H7 (cell line): ENCODE measurements around the gene MAN2A2. TPM values are rescaled to one million over a fixed set of nuclear protein-coding genes. Genes with fewer than 3 reads are reported as not detected.
"Not testable (repeated sequence)": the region's sequence is repeated elsewhere in the genome, so short reads cannot be mapped to it uniquely, and the experiment has no call there.

Experiments used
- DNase-seq: peaks from one replicate; pipeline ENCODE4 v3.0.0; 2012
- H3K27me3 ChIP-seq: 2 replicates; pipeline ENCODE4 v1.6.0; 2011; ENCODE audit warnings: mild to moderate bottlenecking, low read length; ENCODE audit not compliant: control insufficient read depth, insufficient read depth
- H3K36me3 ChIP-seq: replicated peaks from 2 replicates; pipeline ENCODE4 v1.5.1; 2011; ENCODE audit warnings: low read length; ENCODE audit not compliant: control insufficient read depth, insufficient read depth
- H3K4me3 ChIP-seq: 2 replicates; pipeline ENCODE4 v1.5.1; 2011; ENCODE audit warnings: low read depth, mild to moderate bottlenecking, control low read depth, low read length, moderate library complexity; ENCODE audit not compliant: insufficient read depth
- total RNA-seq: library from RNA; depleted of rRNA; stranded (reverse); fragments of >200 nt; shearing (Covaris generic); gene quantifications from 2 replicates; pipeline ENCODE4 v1.2.3, GENCODE V29; 2014

Gene MAN2A2
- total RNA-seq, 1 experiment from 2014 or later: 7.4 TPM

- DNase-seq: peak; percentile 94
- Histone ChIP-seq H3K27me3 (no peaks in the 10 kb centered on the region), H3K36me3 (peaks cover 2% of the 10 kb centered on the region; the same call in 1 of the 2 replicates), H3K4me3 (no peak overlapping the region)
These were observed 17.4 kb upstream of the MAN2A2 start for GRCh38 chr15:90885432-90886290.

DNA sequence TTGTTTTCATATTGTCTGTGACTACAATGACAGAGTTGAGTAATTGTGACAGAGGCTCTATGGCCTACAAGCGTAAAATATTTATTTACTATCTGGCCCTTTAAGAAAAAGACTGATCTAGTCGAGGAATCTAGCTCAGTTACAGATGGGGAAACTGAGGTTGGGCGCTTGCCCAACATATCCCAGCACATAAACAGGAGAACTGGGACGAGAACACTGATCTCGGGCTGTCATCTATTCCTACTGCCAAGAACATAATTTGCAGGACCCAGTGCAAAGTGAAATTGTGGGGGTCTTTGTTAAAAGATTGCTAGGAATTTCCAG, 16.8 kb upstream of the MAN2A2 start:
- no peaks in the 10 kb centered on the region; the same call in 1 of the 2 replicates for H3K36me3 ChIP-seq
- H3K27me3 ChIP-seq: no peaks in the 10 kb centered on the region
- no peak overlapping the region for H3K4me3 ChIP-seq
- no peak for DNase-seq

GRCh38 chr15:90887037-90887481, 16.0 kb upstream of the MAN2A2 start:
- H3K36me3 ChIP-seq: no peaks in the 10 kb centered on the region; the same call in 1 of the 2 replicates
- H3K4me3 ChIP-seq: no peak overlapping the region
- H3K27me3 ChIP-seq: no peaks in the 10 kb centered on the region
- no peak for DNase-seq

DNA sequence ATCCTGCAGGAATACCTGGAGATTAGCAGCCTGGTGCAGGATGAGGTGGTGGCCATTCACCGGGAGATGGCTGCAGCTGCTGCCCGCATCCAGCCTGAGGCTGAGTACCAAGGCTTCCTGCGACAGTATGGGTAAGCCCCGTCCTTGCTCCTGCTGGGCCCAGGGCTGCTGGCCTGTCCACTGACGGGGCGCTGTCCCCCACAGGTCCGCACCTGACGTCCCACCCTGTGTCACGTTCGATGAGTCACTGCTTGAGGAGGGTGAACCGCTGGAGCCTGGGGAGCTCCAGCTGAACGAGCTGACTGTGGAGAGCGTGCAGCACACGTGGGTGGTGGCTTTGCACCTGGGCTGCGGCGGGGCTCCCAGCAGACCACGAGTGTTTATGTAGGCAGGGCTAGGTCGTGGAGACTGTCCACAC, 13.8 kb upstream of the MAN2A2 start:
- Histone ChIP-seq H3K4me3 (no peak overlapping the region), H3K27me3 (no peaks in the 10 kb centered on the region), H3K36me3 (no peaks in the 10 kb centered on the region; the same call in 1 of the 2 replicates)

DNA sequence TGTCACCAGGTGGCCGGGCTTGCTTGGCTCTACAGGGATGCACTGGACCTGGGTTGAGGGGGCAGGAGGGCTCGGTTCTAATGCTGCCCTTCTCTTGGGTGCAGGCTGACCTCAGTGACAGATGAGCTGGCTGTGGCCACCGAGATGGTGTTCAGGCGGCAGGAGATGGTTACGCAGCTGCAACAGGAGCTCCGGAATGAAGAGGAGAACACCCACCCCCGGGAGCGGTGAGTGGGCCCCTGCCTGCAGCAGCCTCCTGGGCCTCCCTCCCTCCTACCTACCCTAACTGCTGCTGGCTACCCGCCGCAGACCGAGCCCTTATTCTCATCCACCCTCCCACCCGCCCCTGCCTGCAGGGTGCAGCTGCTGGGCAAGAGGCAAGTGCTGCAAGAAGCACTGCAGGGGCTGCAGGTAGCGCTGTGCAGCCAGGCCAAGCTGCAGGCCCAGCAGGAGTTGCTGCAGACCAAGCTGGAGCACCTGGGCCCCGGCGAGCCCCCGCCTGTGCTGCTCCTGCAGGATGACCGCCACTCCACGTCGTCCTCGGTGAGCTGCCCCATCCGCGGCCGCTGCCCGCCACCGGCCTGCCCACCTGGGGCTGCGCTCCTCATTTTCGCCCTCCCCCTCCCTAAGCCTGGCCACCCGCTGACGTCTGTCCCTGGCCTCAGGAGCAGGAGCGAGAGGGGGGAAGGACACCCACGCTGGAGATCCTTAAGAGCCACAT, 13.2 kb upstream of the MAN2A2 start:
- no peaks in the 10 kb centered on the region for H3K27me3 ChIP-seq
- no peak overlapping the region for H3K4me3 ChIP-seq
- DNase-seq: no peak
- H3K36me3 ChIP-seq: no peaks in the 10 kb centered on the region; the same call in 1 of the 2 replicates

More for the DNA sequence above, 13.8 kb upstream of the MAN2A2 start:
- no peak for DNase-seq

- Histone ChIP-seq H3K27me3 (no peaks in the 10 kb centered on the region), H3K4me3 (no peak overlapping the region), H3K36me3 (no peaks in the 10 kb centered on the region; the same call in 1 of the 2 replicates)
- DNase-seq: no peak
These were observed 12.3 kb upstream of the MAN2A2 start for GRCh38 chr15:90890839-90891238.

DNA sequence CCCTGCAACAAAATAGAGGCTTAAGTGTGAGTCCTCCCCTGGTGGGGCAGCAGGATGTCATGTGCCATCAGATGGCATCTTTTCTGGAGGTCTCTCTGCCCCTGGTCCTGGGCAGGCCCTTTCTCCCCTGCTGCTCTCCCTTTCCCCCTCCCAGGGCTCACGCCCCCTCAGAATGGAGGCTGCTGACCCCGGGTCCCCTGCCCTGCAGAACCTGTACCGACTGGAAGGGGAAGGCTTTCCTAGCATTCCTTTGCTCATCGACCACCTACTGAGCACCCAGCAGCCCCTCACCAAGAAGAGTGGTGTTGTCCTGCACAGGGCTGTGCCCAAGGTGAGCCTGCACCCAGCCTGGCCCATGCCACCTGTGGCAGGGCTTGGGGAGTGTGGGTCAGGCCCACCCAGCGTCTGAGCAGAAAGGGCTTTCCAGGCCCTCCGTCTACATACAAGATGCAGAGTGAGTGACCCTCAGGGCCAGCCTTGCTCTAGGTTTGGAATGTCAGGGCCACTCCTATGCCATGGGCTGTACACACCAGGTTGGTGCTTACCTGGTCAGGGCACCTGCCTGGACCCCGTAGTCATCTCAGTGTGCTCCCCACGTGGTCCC, 11.7 kb upstream of the MAN2A2 start:
- no peak overlapping the region for H3K4me3 ChIP-seq
- DNase-seq: no peak
- H3K27me3 ChIP-seq: no peaks in the 10 kb centered on the region
- H3K36me3 ChIP-seq: no peaks in the 10 kb centered on the region; the same call in 1 of the 2 replicates

GRCh38 chr15:90892023-90892422, 11.1 kb upstream of the MAN2A2 start:
- DNase-seq: no peak
- no peaks in the 10 kb centered on the region for H3K27me3 ChIP-seq
- H3K4me3 ChIP-seq: no peak overlapping the region
- no peaks in the 10 kb centered on the region; the same call in 1 of the 2 replicates for H3K36me3 ChIP-seq

GRCh38 chr15:90892498-90893174, 10.5 kb upstream of the MAN2A2 start:
- DNase-seq: no peak

DNA sequence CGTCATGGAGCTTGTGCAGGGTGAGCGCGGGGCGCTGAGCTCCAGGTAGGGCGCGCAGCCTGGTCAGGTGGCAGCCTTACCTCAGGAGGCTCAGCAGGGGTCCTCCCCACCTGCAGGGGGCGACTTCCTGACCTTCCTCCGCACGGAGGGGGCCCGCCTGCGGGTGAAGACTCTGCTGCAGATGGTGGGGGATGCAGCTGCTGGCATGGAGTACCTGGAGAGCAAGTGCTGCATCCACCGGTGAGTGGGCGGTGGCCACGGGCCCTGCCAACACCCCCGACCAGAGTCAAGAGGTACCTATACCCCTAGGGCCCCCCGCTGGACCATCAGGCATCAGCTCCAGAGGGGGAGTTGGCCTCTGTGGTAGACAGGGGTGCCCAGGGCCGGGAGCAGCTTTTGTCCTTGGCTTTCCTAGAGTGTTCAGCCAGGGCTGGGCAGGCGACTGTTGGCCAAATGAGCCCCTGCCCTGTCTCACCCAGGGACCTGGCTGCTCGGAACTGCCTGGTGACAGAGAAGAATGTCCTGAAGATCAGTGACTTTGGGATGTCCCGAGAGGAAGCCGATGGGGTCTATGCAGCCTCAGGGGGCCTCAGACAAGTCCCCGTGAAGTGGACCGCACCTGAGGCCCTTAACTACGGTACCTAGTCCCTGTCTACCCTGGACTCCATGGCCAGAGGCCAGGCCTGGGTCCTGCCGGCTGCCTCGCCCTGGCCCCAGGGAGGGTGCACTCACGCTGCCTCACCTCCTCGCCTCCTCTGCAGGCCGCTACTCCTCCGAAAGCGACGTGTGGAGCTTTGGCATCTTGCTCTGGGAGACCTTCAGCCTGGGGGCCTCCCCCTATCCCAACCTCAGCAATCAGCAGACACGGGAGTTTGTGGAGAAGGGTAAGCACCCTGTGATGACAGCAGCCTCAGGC, 9.7 kb upstream of the MAN2A2 start:
- Histone ChIP-seq H3K27me3 (no peaks in the 10 kb centered on the region), H3K36me3 (no peaks in the 10 kb centered on the region; the same call in 1 of the 2 replicates), H3K4me3 (no peak overlapping the region)
- DNase-seq: no peak

More at GRCh38 chr15:90892498-90893174, 10.5 kb upstream of the MAN2A2 start:
- Histone ChIP-seq H3K27me3 (no peaks in the 10 kb centered on the region), H3K4me3 (no peak overlapping the region), H3K36me3 (no peaks in the 10 kb centered on the region; the same call in 1 of the 2 replicates)

DNA sequence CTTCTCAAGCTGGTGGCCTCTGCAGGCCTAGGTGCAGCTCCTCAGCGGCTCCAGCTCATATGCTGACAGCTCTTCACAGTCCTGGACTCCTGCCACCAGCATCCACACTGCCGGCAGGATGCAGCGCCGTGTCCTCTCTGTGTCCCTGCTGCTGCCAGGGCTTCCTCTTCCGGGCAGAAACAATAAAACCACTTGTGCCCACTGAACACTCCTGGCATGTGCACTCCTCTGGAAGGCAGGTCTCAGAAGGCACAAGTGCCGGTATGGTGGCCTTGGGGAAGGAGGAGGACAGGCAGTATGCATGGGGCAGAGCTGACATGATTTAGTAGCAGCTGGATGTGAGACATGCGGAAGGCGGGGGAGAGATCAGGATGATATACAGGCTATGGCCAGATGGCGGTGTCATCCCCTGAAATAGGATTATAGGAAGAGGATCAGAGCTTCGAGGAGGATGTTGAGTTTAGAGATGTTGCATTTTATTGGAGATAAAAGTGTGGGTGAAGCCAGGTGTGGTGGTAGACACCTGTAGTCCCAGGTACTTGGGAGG, 7.5 kb upstream of the MAN2A2 start:
- no peak overlapping the region for H3K4me3 ChIP-seq
- peak; percentile 68 for DNase-seq
- no peaks in the 10 kb centered on the region; the same call in 1 of the 2 replicates for H3K36me3 ChIP-seq
- H3K27me3 ChIP-seq: no peaks in the 10 kb centered on the region

- not testable (repeated sequence) for H3K36me3 ChIP-seq, DNase-seq, H3K27me3 ChIP-seq, H3K4me3 ChIP-seq
These were observed 5.9 kb upstream of the MAN2A2 start for GRCh38 chr15:90897131-90897655.
